ENCODE measurements around the gene NCK2.
A peak's percentile ranks its signal among the peaks of the same experiment; 100 is the strongest.

NCK2 gene

DNA sequence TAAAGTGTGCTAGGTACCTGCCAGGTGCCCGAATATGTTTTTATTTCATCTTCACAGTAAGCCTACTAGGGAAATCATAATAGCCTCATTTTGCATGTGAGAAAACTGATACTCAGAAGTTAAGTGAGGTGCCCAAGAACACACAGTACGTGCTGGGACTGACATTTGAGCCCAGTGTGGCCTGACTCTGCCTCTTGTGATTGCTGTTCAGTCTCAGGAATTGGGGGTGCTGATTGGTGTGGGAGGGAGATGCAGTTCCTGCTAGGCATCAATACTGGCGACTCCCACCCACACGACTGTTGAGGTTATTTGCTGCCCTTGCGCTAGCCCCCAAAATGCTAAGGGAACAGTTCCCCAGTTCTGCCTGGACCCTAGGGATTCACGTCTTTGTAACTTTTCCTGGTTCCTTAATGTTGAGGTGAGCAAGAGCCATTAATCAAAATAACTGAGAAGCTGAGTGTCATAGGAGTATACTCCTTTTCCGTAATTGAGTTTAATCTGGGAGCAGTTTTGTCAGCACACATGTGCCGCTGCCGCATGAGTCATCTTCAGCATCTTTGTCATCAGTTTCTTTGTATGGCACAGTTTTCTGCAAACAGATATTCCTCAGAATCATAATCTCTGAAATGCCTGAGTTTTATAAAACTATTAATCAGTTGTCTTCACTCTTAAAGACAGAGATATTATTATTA is 120.7 kb downstream of the NCK2 start:
- Mint-ChIP-seq H3K9me3 (no peaks in the 10 kb centered on the region), H3K27ac (peak overlapping the region; percentile 65), H3K4me3 (no peak overlapping the region), H3K36me3 (ENCODE audit: low read depth) (no peaks in the 10 kb centered on the region), H3K4me1 (ENCODE audit: low read depth) (peaks cover 24% of the 10 kb centered on the region), H3K27me3 (no peaks in the 10 kb centered on the region)
- intact Hi-C loops (cut with micrococcal nuclease), result no loop called here

DNA sequence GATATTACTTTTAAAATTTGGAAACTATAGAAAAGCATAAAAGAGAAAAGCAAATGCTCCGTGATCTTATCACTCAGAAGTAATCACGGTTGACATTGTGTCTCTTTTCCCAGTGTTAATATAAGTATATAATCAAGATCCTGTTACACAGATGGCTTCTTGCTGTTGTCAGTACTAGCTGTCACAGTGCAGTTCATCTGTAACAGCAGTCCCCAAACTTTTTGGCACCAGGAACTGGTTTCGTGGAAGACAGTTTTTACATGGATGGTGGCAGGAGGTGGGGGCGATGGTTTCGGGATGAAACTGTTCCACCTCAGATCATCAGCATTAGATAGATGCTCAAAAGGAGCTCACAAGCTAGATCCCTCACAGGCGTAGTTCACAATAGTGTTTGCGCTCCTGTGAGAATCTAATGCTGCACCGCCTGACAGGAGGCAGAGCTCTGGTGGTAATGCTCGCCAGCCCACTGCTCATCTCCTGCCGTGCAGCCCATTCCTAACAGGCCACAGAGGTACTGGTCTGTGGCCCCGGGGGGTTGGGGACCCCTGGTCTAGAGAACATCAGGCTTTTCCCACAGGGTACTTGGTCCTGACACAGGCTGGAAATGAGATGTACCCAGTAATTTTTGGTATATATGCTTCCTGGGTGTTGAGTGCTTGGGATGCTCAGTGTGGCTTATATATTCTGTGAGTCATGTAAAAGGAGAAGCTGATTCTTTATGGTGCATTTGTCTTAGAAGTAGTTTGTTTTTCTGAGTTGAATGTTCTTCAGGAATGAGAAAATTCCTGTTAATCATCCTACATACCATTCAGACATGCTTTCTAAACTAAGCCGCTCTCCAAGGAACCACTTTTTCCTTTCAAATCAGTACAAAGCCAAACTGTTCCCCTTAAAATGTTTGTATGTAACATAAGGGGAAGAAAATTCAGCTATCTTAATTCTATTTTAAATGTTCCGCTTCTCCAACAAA is 121.8 kb downstream of the NCK2 start:
- peaks cover 24% of the 10 kb centered on the region for H3K4me1 Mint-ChIP-seq (ENCODE audit: low read depth)
- peaks cover 7% of the 10 kb centered on the region for H3K36me3 Mint-ChIP-seq (ENCODE audit: low read depth)
- no peaks in the 10 kb centered on the region for H3K27me3 Mint-ChIP-seq
- H3K9me3 Mint-ChIP-seq, result no peaks in the 10 kb centered on the region
- H3K4me3 Mint-ChIP-seq, result no peak overlapping the region
- intact Hi-C loops (cut with micrococcal nuclease), result no loop called here
- no peak overlapping the region for H3K27ac Mint-ChIP-seq

DNA sequence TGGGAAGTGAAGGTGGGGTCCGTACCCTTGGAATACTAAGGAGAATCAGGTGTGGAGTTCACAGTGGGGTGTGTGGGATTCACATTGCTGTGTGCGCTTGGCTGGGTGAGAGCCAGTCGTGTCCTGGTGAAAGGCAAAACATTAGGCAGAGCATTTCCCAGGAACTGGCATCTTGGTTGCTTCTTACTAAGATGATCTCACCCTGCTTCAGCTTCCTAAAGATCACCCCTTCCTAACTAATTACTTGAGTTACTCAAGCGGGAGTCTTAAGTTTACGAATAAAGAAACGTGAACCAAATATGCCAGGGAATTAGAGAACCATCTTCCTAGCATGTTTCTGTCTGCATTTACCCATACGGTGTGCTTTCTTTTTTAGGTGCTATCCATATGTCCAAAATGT is 122.9 kb downstream of the NCK2 start:
- H3K27ac Mint-ChIP-seq, result peak overlapping the region; percentile 67
- peaks cover 7% of the 10 kb centered on the region for H3K36me3 Mint-ChIP-seq (ENCODE audit: low read depth)

DNA sequence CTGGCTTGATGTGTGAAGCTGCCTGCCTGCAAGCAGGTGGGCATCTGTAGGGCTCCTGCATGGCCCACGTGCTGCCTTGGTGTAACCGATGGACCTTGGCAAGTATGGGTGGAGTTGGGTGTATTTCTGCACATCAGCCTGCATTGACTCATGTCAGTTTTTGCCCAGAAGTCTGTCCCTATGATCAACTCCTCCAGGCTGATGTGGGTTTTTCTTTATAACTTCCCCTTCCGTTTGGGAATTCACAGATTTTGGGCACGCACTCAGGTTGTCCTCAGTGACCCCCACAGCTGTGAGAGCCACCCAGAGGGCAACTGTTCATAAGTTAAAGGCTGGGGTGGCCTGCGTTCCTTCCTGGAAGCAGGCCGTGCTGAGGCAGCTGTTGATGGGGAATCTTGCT is 123.3 kb downstream of the NCK2 start:
- no peaks in the 10 kb centered on the region for H3K9me3 Mint-ChIP-seq
- no peak overlapping the region for H3K4me3 Mint-ChIP-seq
- peaks cover 7% of the 10 kb centered on the region for H3K36me3 Mint-ChIP-seq (ENCODE audit: low read depth)
- peaks cover 34% of the 10 kb centered on the region for H3K4me1 Mint-ChIP-seq (ENCODE audit: low read depth)
- peak overlapping the region; percentile 67 for H3K27ac Mint-ChIP-seq
- intact Hi-C loops (cut with micrococcal nuclease), result no loop called here
- H3K27me3 Mint-ChIP-seq, result no peaks in the 10 kb centered on the region

More for the DNA sequence above, 122.9 kb downstream of the NCK2 start:
- intact Hi-C loops (cut with micrococcal nuclease), result no loop called here
- H3K4me3 Mint-ChIP-seq, result no peak overlapping the region
- H3K4me1 Mint-ChIP-seq (ENCODE audit: low read depth), result peaks cover 30% of the 10 kb centered on the region
- H3K27me3 Mint-ChIP-seq, result no peaks in the 10 kb centered on the region
- no peaks in the 10 kb centered on the region for H3K9me3 Mint-ChIP-seq

DNA sequence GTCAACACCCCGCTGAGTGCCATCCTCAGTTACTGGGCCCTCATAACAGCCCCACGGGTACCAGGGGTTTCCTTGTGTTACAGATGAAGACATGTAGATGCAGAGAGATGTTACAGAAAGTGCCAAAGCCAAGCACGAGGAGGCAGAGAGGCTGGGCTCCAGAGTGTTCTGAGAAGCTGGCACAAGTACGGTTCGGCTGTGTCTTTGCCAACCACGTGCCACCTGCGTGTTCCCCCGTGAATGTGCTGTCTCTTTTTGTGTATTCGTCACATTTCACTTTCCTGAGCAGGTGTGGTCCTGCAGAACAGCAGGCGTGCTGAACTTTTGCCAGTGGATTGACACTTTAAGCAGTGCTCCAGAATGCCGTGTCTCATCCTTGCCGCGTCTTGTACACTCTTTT is 124.6 kb downstream of the NCK2 start:
- no peak overlapping the region for H3K27ac Mint-ChIP-seq
- H3K9me3 Mint-ChIP-seq, result no peaks in the 10 kb centered on the region
- peaks cover 7% of the 10 kb centered on the region for H3K36me3 Mint-ChIP-seq (ENCODE audit: low read depth)
- peaks cover 41% of the 10 kb centered on the region for H3K4me1 Mint-ChIP-seq (ENCODE audit: low read depth)
- no peaks in the 10 kb centered on the region for H3K27me3 Mint-ChIP-seq
- intact Hi-C loops (cut with micrococcal nuclease), result no loop called here
- no peak overlapping the region for H3K4me3 Mint-ChIP-seq

DNA sequence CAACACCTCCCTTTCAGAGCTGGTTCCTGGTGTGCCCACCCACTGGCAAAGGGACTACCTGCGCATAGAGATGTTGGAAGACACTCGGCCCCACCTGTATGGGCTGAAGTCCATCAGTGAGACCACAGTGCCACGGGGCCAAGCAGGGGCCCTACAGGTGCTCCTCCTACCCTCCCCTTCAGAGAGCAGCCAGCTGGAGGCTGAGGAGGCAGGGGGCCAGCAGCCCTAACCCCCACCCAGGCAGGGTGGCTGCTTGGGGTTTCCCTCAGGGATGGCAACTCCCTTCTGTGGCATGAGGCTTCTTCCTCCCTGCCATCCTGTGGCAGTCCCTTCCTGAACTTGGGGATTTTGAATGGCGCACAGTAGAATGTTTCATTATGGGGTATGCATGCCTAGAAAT is 125.3 kb downstream of the NCK2 start:
- H3K27ac Mint-ChIP-seq, result no peak overlapping the region
- intact Hi-C loops (cut with micrococcal nuclease), result no loop called here
- H3K4me3 Mint-ChIP-seq, result no peak overlapping the region

DNA sequence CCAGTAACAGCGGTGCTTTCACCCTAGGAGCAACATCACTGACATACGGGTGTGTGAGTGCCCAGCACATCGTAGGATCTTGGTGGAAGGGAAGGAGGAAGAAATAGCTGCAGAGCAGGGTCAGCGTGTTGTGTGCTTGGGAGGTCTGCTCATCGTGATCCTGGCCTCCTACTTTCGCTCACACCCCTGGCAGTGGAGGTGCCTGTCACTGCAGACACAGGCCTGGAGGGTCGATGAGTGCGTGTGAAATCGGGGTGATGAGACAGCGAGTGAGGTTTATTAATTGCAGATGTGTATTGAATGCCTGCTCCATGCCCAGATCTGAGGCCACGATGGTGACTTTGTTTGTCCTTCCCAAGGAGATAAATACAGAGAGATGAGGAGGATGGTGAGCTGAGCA is 126.1 kb downstream of the NCK2 start:
- Mint-ChIP-seq H3K4me1 (ENCODE audit: low read depth) (peaks cover 36% of the 10 kb centered on the region), H3K36me3 (ENCODE audit: low read depth) (peaks cover 7% of the 10 kb centered on the region), H3K27ac (no peak overlapping the region), H3K27me3 (no peaks in the 10 kb centered on the region), H3K9me3 (no peaks in the 10 kb centered on the region), H3K4me3 (no peak overlapping the region)
- intact Hi-C loops (cut with micrococcal nuclease), result no loop called here

More for the DNA sequence above, 125.3 kb downstream of the NCK2 start:
- Mint-ChIP-seq H3K36me3 (ENCODE audit: low read depth) (peaks cover 7% of the 10 kb centered on the region), H3K27me3 (no peaks in the 10 kb centered on the region), H3K4me1 (ENCODE audit: low read depth) (peaks cover 36% of the 10 kb centered on the region), H3K9me3 (no peaks in the 10 kb centered on the region)

DNA sequence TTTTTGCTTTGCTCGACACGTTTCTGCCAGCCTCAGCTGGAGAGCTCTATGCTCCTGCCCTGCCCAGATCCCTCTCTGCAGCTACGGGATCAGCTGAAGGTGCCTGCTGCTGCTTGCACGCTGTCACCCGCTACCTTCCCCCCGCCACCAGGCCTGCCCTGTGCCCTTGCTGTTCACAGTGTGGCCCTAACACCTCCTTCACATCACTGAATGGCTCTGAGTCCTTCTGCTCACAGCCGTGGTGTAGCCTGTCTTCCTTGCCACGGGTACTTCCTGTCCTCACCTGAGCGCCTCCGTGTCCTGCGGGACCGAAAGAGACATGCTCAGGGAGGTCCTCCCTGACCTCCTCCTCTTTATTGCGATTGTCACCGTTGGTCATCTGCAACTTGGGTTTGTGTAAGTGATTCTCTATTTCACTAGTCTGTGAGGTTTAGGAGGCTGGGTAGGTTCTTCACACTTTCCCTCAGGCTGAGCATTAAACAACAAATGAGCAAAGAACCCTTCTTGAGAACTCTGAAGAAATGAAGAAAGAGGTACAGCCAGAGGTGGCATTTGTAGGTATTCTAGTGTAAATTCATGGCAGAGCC is 127.5 kb downstream of the NCK2 start:
- Mint-ChIP-seq H3K4me3 (no peak overlapping the region), H3K27ac (no peak overlapping the region), H3K4me1 (ENCODE audit: low read depth) (peaks cover 34% of the 10 kb centered on the region), H3K27me3 (no peaks in the 10 kb centered on the region), H3K9me3 (no peaks in the 10 kb centered on the region), H3K36me3 (ENCODE audit: low read depth) (peaks cover 7% of the 10 kb centered on the region)
- intact Hi-C loops (cut with micrococcal nuclease), result no loop called here

DNA sequence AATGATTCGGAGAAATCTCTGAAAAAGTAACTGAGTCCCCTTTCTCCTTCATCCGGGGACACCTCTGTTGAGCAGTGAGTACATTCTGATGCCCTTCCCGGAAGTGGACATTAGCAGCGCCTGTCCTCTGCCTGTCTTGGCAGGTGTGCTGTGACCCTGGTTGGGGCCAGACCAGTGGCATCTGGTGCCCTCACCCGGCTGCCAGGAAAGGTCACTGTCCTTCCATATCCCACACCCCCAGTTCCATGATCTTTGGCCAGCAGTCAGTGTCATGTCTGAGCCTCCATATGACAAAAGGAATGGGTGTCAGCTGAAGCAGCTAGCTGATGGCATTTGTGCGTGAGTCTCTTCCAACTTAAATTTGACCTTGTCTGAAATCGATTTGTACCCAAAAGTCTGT is 128.1 kb downstream of the NCK2 start:
- no peak overlapping the region for H3K4me3 Mint-ChIP-seq
- peaks cover 28% of the 10 kb centered on the region for H3K4me1 Mint-ChIP-seq (ENCODE audit: low read depth)
- H3K36me3 Mint-ChIP-seq (ENCODE audit: low read depth), result peaks cover 7% of the 10 kb centered on the region
- H3K27me3 Mint-ChIP-seq, result no peaks in the 10 kb centered on the region
- intact Hi-C loops (cut with micrococcal nuclease), result no loop called here
- H3K9me3 Mint-ChIP-seq, result no peaks in the 10 kb centered on the region
- no peak overlapping the region for H3K27ac Mint-ChIP-seq

DNA sequence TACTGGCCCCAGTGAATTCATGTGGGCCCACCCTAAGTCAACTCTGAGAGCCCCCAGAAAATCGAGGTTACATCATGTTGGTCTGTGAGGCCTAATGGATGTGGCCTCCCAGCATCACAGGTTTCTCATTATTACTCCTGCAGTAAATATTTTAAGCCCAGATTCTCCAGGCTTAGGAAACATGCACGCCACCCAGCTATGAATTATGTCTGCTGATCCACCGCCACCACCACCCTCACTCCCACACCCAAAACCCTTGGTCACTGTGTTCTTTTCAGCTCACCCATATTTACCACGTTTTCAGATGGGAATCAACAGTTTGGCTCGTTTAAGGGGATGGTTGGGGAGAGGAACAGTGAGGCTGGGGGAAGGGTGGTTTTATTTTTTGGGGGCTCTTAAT is 128.6 kb downstream of the NCK2 start:
- Mint-ChIP-seq H3K27ac (no peak overlapping the region), H3K36me3 (ENCODE audit: low read depth) (peaks cover 11% of the 10 kb centered on the region), H3K27me3 (no peaks in the 10 kb centered on the region), H3K4me1 (ENCODE audit: low read depth) (peaks cover 24% of the 10 kb centered on the region), H3K4me3 (no peak overlapping the region), H3K9me3 (peaks cover 3% of the 10 kb centered on the region)
- intact Hi-C loops (cut with micrococcal nuclease), result no loop called here

DNA sequence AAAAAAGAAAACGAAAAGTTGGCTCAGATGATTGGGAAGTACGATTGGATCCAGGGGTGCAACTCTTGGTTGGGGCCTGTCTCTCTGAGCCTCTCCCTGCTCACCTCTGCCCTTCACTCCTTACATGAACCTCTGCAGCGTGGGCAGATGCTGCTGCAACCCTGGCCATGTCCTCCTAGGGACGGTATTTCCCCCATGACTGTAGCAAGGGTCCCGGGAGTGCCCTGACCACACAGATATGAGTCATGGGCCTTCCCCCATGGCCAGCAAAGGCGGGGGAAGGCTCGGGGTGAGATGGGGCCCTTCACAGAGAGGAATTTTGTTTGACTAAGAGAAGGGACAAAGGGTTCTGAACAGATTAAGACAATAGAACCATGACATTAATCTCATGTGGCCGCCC is 129.0 kb downstream of the NCK2 start:
- no peak overlapping the region for H3K4me3 Mint-ChIP-seq
- peaks cover 7% of the 10 kb centered on the region for H3K9me3 Mint-ChIP-seq
- H3K4me1 Mint-ChIP-seq (ENCODE audit: low read depth), result peaks cover 21% of the 10 kb centered on the region
- H3K36me3 Mint-ChIP-seq (ENCODE audit: low read depth), result peaks cover 15% of the 10 kb centered on the region
- H3K27ac Mint-ChIP-seq, result no peak overlapping the region
- intact Hi-C loops (cut with micrococcal nuclease), result no loop called here
- H3K27me3 Mint-ChIP-seq, result no peaks in the 10 kb centered on the region

DNA sequence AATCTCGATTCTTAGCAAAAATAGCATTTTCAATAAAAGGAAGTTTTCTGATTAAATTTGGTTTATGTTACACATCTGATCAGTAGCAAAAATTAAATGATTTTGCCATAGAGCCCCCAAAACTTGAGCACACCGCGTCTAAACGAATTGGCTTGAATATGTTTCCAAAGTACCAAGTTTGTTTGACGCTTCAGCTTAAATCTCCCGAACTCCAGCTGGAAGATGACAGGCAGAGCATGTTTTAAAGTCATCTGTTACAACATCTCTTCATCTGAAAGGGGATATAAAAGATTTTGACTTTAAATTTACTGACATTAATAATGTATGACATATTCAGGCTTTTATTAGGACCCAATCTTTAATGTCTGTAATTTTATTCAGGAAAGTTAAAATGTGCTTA is 129.8 kb downstream of the NCK2 start:
- Mint-ChIP-seq H3K9me3 (peaks cover 15% of the 10 kb centered on the region), H3K27ac (no peak overlapping the region), H3K27me3 (no peaks in the 10 kb centered on the region), H3K4me3 (no peak overlapping the region), H3K4me1 (ENCODE audit: low read depth) (peaks cover 21% of the 10 kb centered on the region), H3K36me3 (ENCODE audit: low read depth) (peaks cover 23% of the 10 kb centered on the region)
- intact Hi-C loops (cut with micrococcal nuclease), result no loop called here

DNA sequence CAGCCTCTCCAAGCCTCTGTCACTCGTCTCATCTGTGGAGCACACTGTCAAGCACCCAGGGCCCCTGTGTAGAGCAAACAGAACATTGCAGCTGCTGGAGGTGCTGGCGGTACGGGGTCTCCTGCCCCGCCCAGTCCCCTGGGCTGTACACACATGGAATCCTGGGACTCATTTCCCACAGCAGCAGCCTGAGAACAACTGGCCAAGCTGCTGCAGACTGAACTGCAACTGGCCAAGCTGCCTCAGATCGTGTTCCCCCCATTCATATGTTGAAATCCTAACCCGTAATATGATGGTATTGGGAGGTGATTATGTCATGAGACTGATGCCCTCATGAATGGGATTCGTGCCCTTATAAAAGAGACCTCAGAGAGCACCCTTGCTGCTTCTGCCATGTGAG is 130.5 kb downstream of the NCK2 start:
- peaks cover 31% of the 10 kb centered on the region for H3K36me3 Mint-ChIP-seq (ENCODE audit: low read depth)
- peaks cover 22% of the 10 kb centered on the region for H3K9me3 Mint-ChIP-seq
- no peaks in the 10 kb centered on the region for H3K27me3 Mint-ChIP-seq
- H3K4me3 Mint-ChIP-seq, result no peak overlapping the region
- no peak overlapping the region for H3K27ac Mint-ChIP-seq
- H3K4me1 Mint-ChIP-seq (ENCODE audit: low read depth), result peaks cover 21% of the 10 kb centered on the region
- intact Hi-C loops (cut with micrococcal nuclease), result no loop called here

DNA sequence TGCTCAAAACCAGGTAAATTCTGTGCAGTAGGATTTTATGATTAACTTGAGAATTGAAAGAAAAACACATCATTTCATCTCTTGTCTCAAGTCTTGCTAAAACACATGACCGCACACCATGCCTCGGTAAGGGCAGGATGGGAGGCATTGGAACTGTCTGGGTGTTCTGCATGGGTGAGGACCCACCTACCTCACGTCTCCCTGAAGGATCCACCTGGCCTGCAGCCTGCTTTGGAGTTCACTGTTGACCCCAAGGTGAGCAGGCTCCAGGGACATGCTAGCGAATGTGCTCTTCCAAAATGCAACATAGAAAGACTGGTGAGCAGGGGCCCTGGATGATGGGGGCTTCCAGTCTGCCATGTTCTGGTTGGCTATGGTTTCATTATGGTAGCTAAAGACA is 131.5 kb downstream of the NCK2 start:
- H3K36me3 Mint-ChIP-seq (ENCODE audit: low read depth), result peaks cover 33% of the 10 kb centered on the region
- intact Hi-C loops (cut with micrococcal nuclease), result no loop called here

More for the DNA sequence above, 131.5 kb downstream of the NCK2 start:
- Mint-ChIP-seq H3K27me3 (no peaks in the 10 kb centered on the region), H3K27ac (no peak overlapping the region), H3K4me1 (ENCODE audit: low read depth) (peaks cover 21% of the 10 kb centered on the region), H3K4me3 (no peak overlapping the region), H3K9me3 (peaks cover 32% of the 10 kb centered on the region)
